Naive thymus-derived CD4-positive, alpha-beta T cell (primary cell): ENCODE results near the gene CA12. TPM values are rescaled to one million over a fixed set of nuclear protein-coding genes. Genes with fewer than 3 reads are reported as not detected.

Experiments used
- ATAC-seq: fragments of 150-1000 bp; cut with Tn5 transposase; 2 replicates; pipeline ENCODE4 v1.10.0; 2021; ENCODE audit warnings: mild to moderate bottlenecking, moderate library complexity
- CTCF ChIA-PET: fragments of 350-600 bp; sonication (Branson Sonifier 250); formaldehyde crosslinking; loops from one replicate; lab custom pipeline; 2021; ENCODE audit warnings: antibody characterized with exemption; lab: Charles Lee
- POLR2A ChIA-PET: fragments of 350-600 bp; sonication (Branson Sonifier 250); formaldehyde crosslinking; loops from one replicate; lab custom pipeline; 2021; ENCODE audit warnings: antibody characterized with exemption, inconsistent platforms; lab: Charles Lee
- DNase-seq, 9 donors: peaks; one replicate each; pipeline versions ENCODE4 v3.0.0 to v3.0.0-alpha.2; 2020 to 2022; ENCODE audit warnings: mixed read lengths in 1 of 9
- H3K27ac ChIP-seq: one replicate; pipeline ENCODE4 v1.7.0; 2013; ENCODE audit warnings: mild to moderate bottlenecking, low read depth, low read length, moderate library complexity
- H3K27me3 ChIP-seq, 2 donors: one replicate each; pipeline ENCODE4 v1.7.0; 2013; ENCODE audit warnings: low read length in 2 of 2, mild to moderate bottlenecking in 2 of 2, moderate library complexity in 2 of 2; ENCODE audit not compliant: control insufficient read depth in 2 of 2, insufficient read depth in 2 of 2
- H3K36me3 ChIP-seq, 3 experiments: 1 replicate in 2 of 3; 2 replicates in 1 of 3; pipeline ENCODE4 v1.7.0; 2013; ENCODE audit warnings: low read length in 3 of 3, mild to moderate bottlenecking in 3 of 3, moderate library complexity in 1 of 3; ENCODE audit not compliant: insufficient read depth in 3 of 3, control insufficient read depth in 2 of 3
- H3K4me1 ChIP-seq, 2 donors: one replicate each; pipeline ENCODE4 v1.7.0; 2013; ENCODE audit warnings: low read length in 2 of 2, mild to moderate bottlenecking in 2 of 2, moderate library complexity in 1 of 2; ENCODE audit not compliant: control insufficient read depth in 2 of 2, insufficient read depth in 2 of 2
- H3K4me3 ChIP-seq: 2 replicates; pipeline ENCODE4 v1.7.0; 2013; ENCODE audit warnings: mild to moderate bottlenecking, low read length
- H3K9me3 ChIP-seq, 3 experiments: 1 replicate in 2 of 3; 2 replicates in 1 of 3; pipeline ENCODE4 v1.7.0; 2013; ENCODE audit warnings: low read length in 3 of 3; ENCODE audit not compliant: control insufficient read depth in 2 of 3
- H3K27ac Mint-ChIP-seq, 9 donors: one replicate each; pipeline ENCODE4 v1.8.0; 2020 to 2022; ENCODE audit warnings: mixed read lengths in 9 of 9, mild to moderate bottlenecking in 8 of 9, moderate library complexity in 5 of 9, inconsistent platforms in 2 of 9
- H3K27me3 Mint-ChIP-seq, 5 donors: one replicate each; pipeline ENCODE4 v1.8.0; 2021 to 2022; ENCODE audit warnings: mixed read lengths in 5 of 5, mild to moderate bottlenecking in 1 of 5
- H3K36me3 Mint-ChIP-seq, 5 donors: one replicate each; pipeline ENCODE4 v1.8.0; 2020 to 2022; ENCODE audit warnings: mixed read lengths in 5 of 5, mild to moderate bottlenecking in 3 of 5, inconsistent platforms in 1 of 5
- H3K4me1 Mint-ChIP-seq, 7 donors: one replicate each; pipeline ENCODE4 v1.8.0; 2020 to 2022; ENCODE audit warnings: mixed read lengths in 7 of 7, mild to moderate bottlenecking in 3 of 7, inconsistent platforms in 1 of 7
- H3K4me3 Mint-ChIP-seq, 10 donors: one replicate each; pipeline ENCODE4 v1.8.0; 2020 to 2022; ENCODE audit warnings: mild to moderate bottlenecking in 10 of 10, mixed read lengths in 10 of 10, moderate library complexity in 6 of 10, inconsistent platforms in 2 of 10
- H3K9me3 Mint-ChIP-seq, 11 donors: one replicate each; pipeline ENCODE4 v1.8.0; 2020 to 2022; ENCODE audit warnings: mixed read lengths in 11 of 11, mild to moderate bottlenecking in 4 of 11, inconsistent platforms in 1 of 11, moderate library complexity in 1 of 11
- intact Hi-C, 2 donors: fragments of 100-400 bp; cut with micrococcal nuclease; formaldehyde crosslinking; loops; one replicate each; pipeline ENCODE4 v1.15.1; 2023
- polyA plus RNA-seq, 2 donors: library from polyadenylated mRNA; unstranded; fragments of 300-500 nt; fragmentation: Illumina TruSeq; gene quantifications; one replicate each; pipeline ENCODE4 v1.2.3, GENCODE V29; 2021
- total RNA-seq, 6 experiments: library from RNA in 5 of 6; stranded (reverse) in 5 of 6; gene quantifications; 1 replicate in 5 of 6; 2 replicates in 1 of 6; pipeline ENCODE4 v1.2.3 and lab custom pipeline; 2021 to 2026

The CA12 gene
- total and polyA plus RNA-seq, 7 experiments from 2014 or later = 0.02 TPM; not detected in 6

- POLR2A ChIA-PET = no interaction called here
- intact Hi-C loops = no loop called here
- H3K4me1 Mint-ChIP-seq = peaks cover 0 to 2% (median 0%) of the 10 kb centered on the region in 7 donors
Measured at GRCh38 chr15:63362885-63363284, 18.8 kb downstream of the CA12 start.

GRCh38 chr15:63362196-63362595, 19.4 kb downstream of the CA12 start:
- H3K27ac ChIP-seq = no peak overlapping the region
- intact Hi-C loops = no loop called here
- H3K9me3 Mint-ChIP-seq = peaks cover 0 to 1% (median 0%) of the 10 kb centered on the region in 11 donors
- no peak overlapping the region for H3K4me3 Mint-ChIP-seq
- H3K36me3 ChIP-seq = no peaks in the 10 kb centered on the region
- H3K36me3 Mint-ChIP-seq = no peaks in the 10 kb centered on the region
- no peaks in the 10 kb centered on the region for H3K27me3 ChIP-seq
- H3K27me3 Mint-ChIP-seq = peaks cover 0 to 30% (median 14%) of the 10 kb centered on the region in 5 donors
- H3K27ac Mint-ChIP-seq = no peak overlapping the region
- ChIA-PET CTCF (no interaction called here), POLR2A (no interaction called here)
- ATAC-seq = no peak
- H3K9me3 ChIP-seq = no peaks in the 10 kb centered on the region
- H3K4me3 ChIP-seq = no peak overlapping the region
- H3K4me1 ChIP-seq = no peaks in the 10 kb centered on the region
- no peak for DNase-seq
- H3K4me1 Mint-ChIP-seq = peaks cover 0 to 2% (median 0%) of the 10 kb centered on the region in 7 donors

More at GRCh38 chr15:63362885-63363284, 18.8 kb downstream of the CA12 start:
- Histone ChIP-seq H3K27me3 (no peaks in the 10 kb centered on the region), H3K4me1 (no peaks in the 10 kb centered on the region), H3K9me3 (no peaks in the 10 kb centered on the region), H3K27ac (no peak overlapping the region), H3K4me3 (no peak overlapping the region), H3K36me3 (no peaks in the 10 kb centered on the region)
- no peak for DNase-seq
- peaks cover 0 to 1% (median 0%) of the 10 kb centered on the region in 11 donors for H3K9me3 Mint-ChIP-seq
- no peaks in the 10 kb centered on the region for H3K36me3 Mint-ChIP-seq
- peaks cover 0 to 30% (median 14%) of the 10 kb centered on the region in 5 donors for H3K27me3 Mint-ChIP-seq
- no peak overlapping the region for H3K27ac Mint-ChIP-seq
- H3K4me3 Mint-ChIP-seq = no peak overlapping the region
- CTCF ChIA-PET = no interaction called here
- no peak for ATAC-seq

DNA sequence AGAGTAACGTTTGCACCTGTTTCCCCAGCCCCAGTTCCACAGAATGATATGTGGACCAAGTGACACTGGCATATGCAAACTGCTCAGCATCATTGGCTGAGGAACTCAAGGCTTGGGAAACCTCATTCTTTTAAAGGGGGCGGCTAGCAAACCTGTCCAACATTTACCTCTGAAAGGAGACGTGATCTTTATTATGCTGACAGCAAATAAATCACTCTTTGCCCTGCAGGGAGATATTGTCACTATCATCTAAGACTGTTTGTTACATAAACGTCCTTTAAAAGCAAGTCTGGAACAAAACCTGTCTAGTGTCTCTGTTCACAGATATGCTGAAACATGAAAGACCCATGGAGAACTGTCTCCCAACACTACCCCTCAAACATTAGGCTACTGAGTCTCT, 21.5 kb downstream of the CA12 start:
- Mint-ChIP-seq H3K27ac (no peak overlapping the region), H3K36me3 (no peaks in the 10 kb centered on the region)
- CTCF ChIA-PET = no interaction called here

GRCh38 chr15:63358241-63359029, 23.2 kb downstream of the CA12 start:
- H3K9me3 ChIP-seq = no peaks in the 10 kb centered on the region
- Mint-ChIP-seq H3K4me3 (no peak overlapping the region), H3K27me3 (peaks cover 0 to 25% (median 8%) of the 10 kb centered on the region in 5 donors), H3K36me3 (no peaks in the 10 kb centered on the region), H3K27ac (peak overlapping the region in 1 of 9 donors; percentile 48), H3K9me3 (no peaks in the 10 kb centered on the region), H3K4me1 (peaks cover 0 to 2% (median 0%) of the 10 kb centered on the region in 7 donors)
- intact Hi-C loops = no loop called here
- no peak overlapping the region for H3K27ac ChIP-seq
- DNase-seq (no peak), ATAC-seq (no peak)
- H3K27me3 ChIP-seq = no peaks in the 10 kb centered on the region
- ChIA-PET CTCF (no interaction called here), POLR2A (no interaction called here)
- H3K4me1 ChIP-seq = no peaks in the 10 kb centered on the region
- H3K36me3 ChIP-seq = no peaks in the 10 kb centered on the region
- no peak overlapping the region for H3K4me3 ChIP-seq

More for the DNA sequence above, 21.5 kb downstream of the CA12 start:
- no peaks in the 10 kb centered on the region for H3K4me1 ChIP-seq
- H3K36me3 ChIP-seq = no peaks in the 10 kb centered on the region
- Mint-ChIP-seq H3K27me3 (peaks cover 0 to 30% (median 14%) of the 10 kb centered on the region in 5 donors), H3K9me3 (peaks cover 0 to 1% (median 0%) of the 10 kb centered on the region in 11 donors), H3K4me3 (no peak overlapping the region), H3K4me1 (peaks cover 0 to 2% (median 0%) of the 10 kb centered on the region in 7 donors)
- no peak overlapping the region for H3K4me3 ChIP-seq
- no peaks in the 10 kb centered on the region for H3K9me3 ChIP-seq
- no peaks in the 10 kb centered on the region for H3K27me3 ChIP-seq
- H3K27ac ChIP-seq = no peak overlapping the region
- DNase-seq (no peak), ATAC-seq (no peak)
- POLR2A ChIA-PET = no interaction called here
- intact Hi-C loops = no loop called here

DNA sequence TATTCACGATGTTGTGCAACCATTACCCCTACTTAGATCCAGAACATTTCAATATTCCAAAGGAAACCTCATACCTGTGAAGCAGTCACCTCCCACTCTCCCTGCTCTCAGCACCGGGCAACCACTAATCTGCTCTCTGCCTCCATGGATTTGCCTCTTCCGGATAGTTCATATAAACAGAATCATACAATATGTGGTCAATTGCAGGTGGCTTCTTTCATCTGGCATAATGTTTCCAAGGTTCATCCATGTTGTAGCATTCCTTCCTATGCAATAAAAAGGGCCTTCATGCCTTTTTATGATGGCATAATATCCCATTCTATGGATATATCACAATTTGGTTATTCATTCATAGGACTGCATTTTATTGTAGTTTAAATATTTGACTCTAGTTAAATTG, 23.9 kb downstream of the CA12 start:
- no peak for DNase-seq
- Mint-ChIP-seq H3K9me3 (no peaks in the 10 kb centered on the region), H3K36me3 (no peaks in the 10 kb centered on the region), H3K4me1 (peaks cover 0 to 2% (median 0%) of the 10 kb centered on the region in 7 donors), H3K27me3 (peaks cover 0 to 24% (median 8%) of the 10 kb centered on the region in 5 donors), H3K4me3 (no peak overlapping the region), H3K27ac (no peak overlapping the region)
- Histone ChIP-seq H3K36me3 (no peaks in the 10 kb centered on the region), H3K27ac (no peak overlapping the region), H3K4me3 (no peak overlapping the region), H3K4me1 (no peaks in the 10 kb centered on the region), H3K27me3 (no peaks in the 10 kb centered on the region), H3K9me3 (no peaks in the 10 kb centered on the region)
- ATAC-seq = no peak
- intact Hi-C loops = no loop called here
- ChIA-PET POLR2A (no interaction called here), CTCF (no interaction called here)

DNA sequence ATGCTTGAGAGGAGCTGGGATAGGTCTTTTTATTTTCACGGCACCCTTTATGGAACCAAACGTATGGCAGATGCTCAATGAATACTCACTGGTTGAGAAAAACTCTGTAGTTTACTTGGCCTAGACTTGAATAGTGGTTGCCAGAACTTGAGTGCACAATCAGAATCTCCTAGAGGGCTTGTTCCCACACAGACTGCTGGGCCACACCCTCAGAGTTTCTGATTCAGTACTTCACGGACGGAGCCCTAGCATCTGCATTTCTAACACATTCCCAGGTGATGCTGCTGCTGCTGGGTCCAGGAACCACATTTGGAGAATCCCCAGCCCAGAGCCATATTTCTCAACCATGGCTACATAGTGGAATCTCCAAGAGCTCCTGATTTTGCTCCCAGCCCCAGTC, 24.6 kb downstream of the CA12 start:
- Histone ChIP-seq H3K27ac (no peak overlapping the region), H3K9me3 (no peaks in the 10 kb centered on the region), H3K4me1 (no peaks in the 10 kb centered on the region), H3K36me3 (no peaks in the 10 kb centered on the region), H3K4me3 (no peak overlapping the region), H3K27me3 (no peaks in the 10 kb centered on the region)
- ChIA-PET CTCF (no interaction called here), POLR2A (interaction anchor here (0.6 kb wide), 1 partner anchor 80 kb away, joined by 3 read pairs; no protein-coding TSS in a partner anchor)
- no peaks in the 10 kb centered on the region for H3K9me3 Mint-ChIP-seq
- peaks cover 0 to 2% (median 0%) of the 10 kb centered on the region in 7 donors for H3K4me1 Mint-ChIP-seq
- DNase-seq = no peak
- H3K36me3 Mint-ChIP-seq = no peaks in the 10 kb centered on the region
- intact Hi-C loops = no loop called here
- H3K4me3 Mint-ChIP-seq = no peak overlapping the region
- no peak for ATAC-seq
- H3K27me3 Mint-ChIP-seq = peaks cover 0 to 22% (median 8%) of the 10 kb centered on the region in 5 donors
- H3K27ac Mint-ChIP-seq = no peak overlapping the region
